Suppressor macrophage treated with lipopolysaccharide for 4 hours (primary cell): ENCODE data around the gene ERC2.
"Not testable (repeated sequence)": the region's sequence is repeated elsewhere in the genome, so short reads cannot be mapped to it uniquely, and the experiment has no call there.

Experiments used
- DNase-seq: peaks from one replicate; pipeline ENCODE4 v3.0.0-alpha.2; 2020

Gene ERC2

GRCh38 chr3:56113908-56114307 lies 354.4 kb downstream of the ERC2 start:
- no peak for DNase-seq

GRCh38 chr3:56113231-56113630 lies 355.0 kb downstream of the ERC2 start:
- no peak for DNase-seq

GRCh38 chr3:56111606-56112304 lies 356.5 kb downstream of the ERC2 start:
- DNase-seq, result no peak

GRCh38 chr3:56110886-56111285 lies 357.4 kb downstream of the ERC2 start:
- no peak for DNase-seq

- no peak for DNase-seq
Observed at GRCh38 chr3:56107157-56107556, 361.1 kb downstream of the ERC2 start.

GRCh38 chr3:56102032-56102431 lies 366.2 kb downstream of the ERC2 start:
- DNase-seq, result no peak

GRCh38 chr3:56101576-56101975 lies 366.7 kb downstream of the ERC2 start:
- no peak for DNase-seq

GRCh38 chr3:56096999-56097398 lies 371.3 kb downstream of the ERC2 start:
- DNase-seq, result no peak

GRCh38 chr3:56094170-56094569 lies 374.1 kb downstream of the ERC2 start:
- no peak for DNase-seq

- no peak for DNase-seq
Observed at GRCh38 chr3:56089739-56090138, 378.5 kb downstream of the ERC2 start.

GRCh38 chr3:56087451-56088053 lies 380.7 kb downstream of the ERC2 start:
- no peak for DNase-seq

- no peak for DNase-seq
Observed at GRCh38 chr3:56086355-56086754, 381.9 kb downstream of the ERC2 start.

- DNase-seq, result no peak
Observed at GRCh38 chr3:56081246-56081645, 387.0 kb downstream of the ERC2 start.

- no peak for DNase-seq
Observed at GRCh38 chr3:56076746-56077145, 391.5 kb downstream of the ERC2 start.

GRCh38 chr3:56075089-56075488 lies 393.2 kb downstream of the ERC2 start:
- no peak for DNase-seq

GRCh38 chr3:56069766-56070165 lies 398.5 kb downstream of the ERC2 start:
- DNase-seq, result no peak

- DNase-seq, result not testable (repeated sequence)
Observed at GRCh38 chr3:56066405-56066804, 401.9 kb downstream of the ERC2 start.

- DNase-seq, result no peak
Observed at GRCh38 chr3:56064684-56065083, 403.6 kb downstream of the ERC2 start.

GRCh38 chr3:56061279-56061626 lies 407.0 kb downstream of the ERC2 start:
- DNase-seq, result no peak

- DNase-seq, result no peak
Observed at GRCh38 chr3:56060521-56061278, 407.6 kb downstream of the ERC2 start.

- DNase-seq, result no peak
Observed at GRCh38 chr3:56059731-56060130, 408.5 kb downstream of the ERC2 start.

GRCh38 chr3:56055951-56056350 lies 412.3 kb downstream of the ERC2 start:
- no peak for DNase-seq

- DNase-seq, result no peak
Observed at GRCh38 chr3:56055546-56055945, 412.7 kb downstream of the ERC2 start.

- DNase-seq, result no peak
Observed at GRCh38 chr3:56054844-56055243, 413.4 kb downstream of the ERC2 start.
